Measurements from ENCODE around the gene PPP2R5D. TPM values are rescaled to one million over a fixed set of nuclear protein-coding genes. Genes with fewer than 3 reads are reported as not detected.

PPP2R5D gene
- total RNA-seq, 1 experiment from 2014 or later, result 53.7 TPM

DNA sequence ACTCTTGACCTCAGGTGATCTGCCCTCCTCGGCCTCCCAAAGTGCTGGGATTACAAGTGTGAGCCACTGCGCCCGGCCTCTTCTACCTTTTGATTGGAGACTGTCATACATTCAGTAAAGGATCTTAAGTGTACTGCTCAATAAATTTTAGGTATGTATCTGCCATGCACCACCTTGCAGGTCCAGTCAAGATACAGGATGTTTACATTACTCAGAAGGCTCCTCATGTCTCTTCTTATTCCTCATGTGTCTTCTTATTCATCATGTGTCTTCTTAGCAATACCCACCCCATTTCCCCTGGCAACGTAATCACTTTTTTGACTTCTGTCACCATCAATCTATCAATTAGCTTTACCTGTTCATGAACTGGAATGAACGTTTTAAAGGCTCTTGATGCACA lies 21.5 kb downstream of the PPP2R5D start:
- H3K4me3 ChIP-seq, result no peak overlapping the region
- no peaks in the 10 kb centered on the region for H3K4me1 ChIP-seq (replicated peaks; ENCODE audit: insufficient read depth)
- H3F3A ChIP-seq (ENCODE audit: insufficient read depth, low read depth), result no peaks in the 10 kb centered on the region; the same call in 1 of the 2 replicates
- ChIA-PET CTCF (no interaction called here), POLR2A (ENCODE audit: unreplicated experiment) (interaction anchor here (0.6 kb wide), 1 partner anchor 22 kb away, joined by 4 read pairs; no protein-coding TSS in a partner anchor)
- no peak for DNase-seq
- H3K36me3 ChIP-seq (ENCODE audit: low read depth), result no peaks in the 10 kb centered on the region
- H4K20me1 ChIP-seq (ENCODE audit: insufficient read depth), result no peaks in the 10 kb centered on the region; the same call in 1 of the 2 replicates
- no peaks in the 10 kb centered on the region for H3K27me3 ChIP-seq (ENCODE audit: insufficient read depth, low read depth)
- intact Hi-C loops (cut with micrococcal nuclease; ENCODE audit: unreplicated experiment), result no loop called here
- no peaks in the 10 kb centered on the region for H3K9me3 ChIP-seq (ENCODE audit: insufficient read depth, low read depth)
- H2AFZ ChIP-seq, result no peak overlapping the region
- TF ChIP-seq, protein P1, sequence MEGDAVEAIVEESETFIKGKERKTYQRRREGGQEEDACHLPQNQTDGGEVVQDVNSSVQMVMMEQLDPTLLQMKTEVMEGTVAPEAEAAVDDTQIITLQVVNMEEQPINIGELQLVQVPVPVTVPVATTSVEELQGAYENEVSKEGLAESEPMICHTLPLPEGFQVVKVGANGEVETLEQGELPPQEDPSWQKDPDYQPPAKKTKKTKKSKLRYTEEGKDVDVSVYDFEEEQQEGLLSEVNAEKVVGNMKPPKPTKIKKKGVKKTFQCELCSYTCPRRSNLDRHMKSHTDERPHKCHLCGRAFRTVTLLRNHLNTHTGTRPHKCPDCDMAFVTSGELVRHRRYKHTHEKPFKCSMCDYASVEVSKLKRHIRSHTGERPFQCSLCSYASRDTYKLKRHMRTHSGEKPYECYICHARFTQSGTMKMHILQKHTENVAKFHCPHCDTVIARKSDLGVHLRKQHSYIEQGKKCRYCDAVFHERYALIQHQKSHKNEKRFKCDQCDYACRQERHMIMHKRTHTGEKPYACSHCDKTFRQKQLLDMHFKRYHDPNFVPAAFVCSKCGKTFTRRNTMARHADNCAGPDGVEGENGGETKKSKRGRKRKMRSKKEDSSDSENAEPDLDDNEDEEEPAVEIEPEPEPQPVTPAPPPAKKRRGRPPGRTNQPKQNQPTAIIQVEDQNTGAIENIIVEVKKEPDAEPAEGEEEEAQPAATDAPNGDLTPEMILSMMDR (conservative IDR thresholded peaks at IDR 0.05), result no peak
- TF ChIP-seq EZH2 (IDR thresholded peaks at IDR 0.05; ENCODE audit: low read depth), result no peak
- H3K4me2 ChIP-seq, result no peak overlapping the region
- H3K79me2 ChIP-seq (ENCODE audit: low read depth), result no peaks in the 10 kb centered on the region
- no peak overlapping the region for H3K27ac ChIP-seq
- no TSS peak for BruUV-seq (replicated peaks)
- no peaks in the 10 kb centered on the region for H3K9me2 ChIP-seq (ENCODE audit: insufficient read depth)

DNA sequence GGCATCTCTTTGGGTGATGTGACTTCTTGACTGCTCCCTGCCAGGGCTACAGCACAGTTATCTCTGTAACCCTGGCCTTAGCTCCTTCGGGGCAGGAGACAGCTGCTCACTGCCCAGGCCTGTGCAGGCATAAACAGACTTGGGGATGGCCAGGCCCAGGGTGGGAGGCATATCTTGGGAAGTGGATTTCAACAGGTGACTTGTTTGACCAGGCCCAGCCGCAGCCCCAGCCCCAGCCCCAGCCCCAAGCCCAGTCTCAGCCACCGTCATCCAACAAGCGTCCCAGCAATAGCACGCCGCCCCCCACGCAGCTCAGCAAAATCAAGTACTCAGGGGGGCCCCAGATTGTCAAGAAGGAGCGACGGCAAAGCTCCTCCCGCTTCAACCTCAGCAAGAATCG lies 21.9 kb downstream of the PPP2R5D start:
- H3K36me3 ChIP-seq (ENCODE audit: low read depth), result no peaks in the 10 kb centered on the region
- no peak for DNase-seq
- no peaks in the 10 kb centered on the region for H3K9me2 ChIP-seq (ENCODE audit: insufficient read depth)
- intact Hi-C loops (cut with micrococcal nuclease; ENCODE audit: unreplicated experiment), result no loop called here
- H3K27me3 ChIP-seq (ENCODE audit: insufficient read depth, low read depth), result no peaks in the 10 kb centered on the region
- H3K79me2 ChIP-seq (ENCODE audit: low read depth), result no peaks in the 10 kb centered on the region
- POLR2A ChIA-PET (ENCODE audit: unreplicated experiment), result interaction anchor here (0.6 kb wide), 1 partner anchor 22 kb away, joined by 4 read pairs; no protein-coding TSS in a partner anchor
- no peaks in the 10 kb centered on the region; the same call in 1 of the 2 replicates for H4K20me1 ChIP-seq (ENCODE audit: insufficient read depth)
- H3K4me1 ChIP-seq (replicated peaks; ENCODE audit: insufficient read depth), result no peaks in the 10 kb centered on the region
- no peaks in the 10 kb centered on the region; the same call in none of the 2 replicates for H3F3A ChIP-seq (ENCODE audit: insufficient read depth, low read depth)
- BruUV-seq (replicated peaks), result no TSS peak
- no peaks in the 10 kb centered on the region for H3K9me3 ChIP-seq (ENCODE audit: insufficient read depth, low read depth)
- H3K27ac ChIP-seq, result no peak overlapping the region
- TF ChIP-seq, protein P1 (conservative IDR thresholded peaks at IDR 0.05), result no peak
- no peak for TF ChIP-seq EZH2 (IDR thresholded peaks at IDR 0.05; ENCODE audit: low read depth)
- CTCF ChIA-PET, result interaction anchor here (0.6 kb wide), 1 partner anchor 11 kb away, joined by 3 read pairs; no protein-coding TSS in a partner anchor
- no peak overlapping the region for H3K4me2 ChIP-seq
- H2AFZ ChIP-seq, result no peak overlapping the region
- no peak overlapping the region for H3K4me3 ChIP-seq

DNA sequence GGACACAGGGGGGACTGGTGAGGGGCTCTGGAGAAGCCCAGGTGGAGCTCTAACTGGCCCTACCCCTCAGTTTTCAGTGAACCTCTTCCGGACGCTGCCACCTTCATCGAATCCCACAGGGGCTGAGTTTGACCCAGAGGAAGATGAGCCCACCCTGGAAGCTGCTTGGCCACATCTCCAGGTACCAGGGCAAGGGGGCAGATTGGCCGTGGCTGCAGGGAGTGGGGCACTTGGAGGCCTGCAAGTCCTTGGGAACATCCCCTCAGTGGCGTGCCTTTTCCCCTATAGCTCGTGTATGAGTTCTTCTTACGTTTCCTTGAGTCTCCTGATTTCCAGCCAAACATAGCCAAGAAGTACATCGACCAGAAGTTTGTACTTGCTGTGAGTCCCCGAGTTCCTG lies 22.8 kb downstream of the PPP2R5D start:
- ChIA-PET POLR2A (ENCODE audit: unreplicated experiment) (interaction anchor here (0.7 kb wide), 1 partner anchor 418 kb away, joined by 3 read pairs; no protein-coding TSS in a partner anchor), CTCF (interaction anchor here (0.6 kb wide), 1 partner anchor 47 kb away, joined by 6 read pairs; no protein-coding TSS in a partner anchor)
- no peaks in the 10 kb centered on the region; the same call in 1 of the 2 replicates for H4K20me1 ChIP-seq (ENCODE audit: insufficient read depth)
- no peaks in the 10 kb centered on the region for H3K27me3 ChIP-seq (ENCODE audit: insufficient read depth, low read depth)
- BruUV-seq (replicated peaks), result no TSS peak
- TF ChIP-seq EZH2 (IDR thresholded peaks at IDR 0.05; ENCODE audit: low read depth), result no peak
- TF ChIP-seq, protein P1 (conservative IDR thresholded peaks at IDR 0.05), result no peak
- no peaks in the 10 kb centered on the region; the same call in none of the 2 replicates for H3F3A ChIP-seq (ENCODE audit: insufficient read depth, low read depth)
- peaks cover 4% of the 10 kb centered on the region for H3K79me2 ChIP-seq (ENCODE audit: low read depth)
- no peak overlapping the region for H2AFZ ChIP-seq
- peaks cover under 1% of the 10 kb centered on the region; the same call in 1 of the 2 replicates for H3K4me1 ChIP-seq (replicated peaks; ENCODE audit: insufficient read depth)
- no peaks in the 10 kb centered on the region for H3K36me3 ChIP-seq (ENCODE audit: low read depth)
- H3K27ac ChIP-seq, result no peak overlapping the region
- no peak overlapping the region for H3K4me2 ChIP-seq
- no peak overlapping the region for H3K4me3 ChIP-seq
- H3K9me2 ChIP-seq (ENCODE audit: insufficient read depth), result no peaks in the 10 kb centered on the region
- intact Hi-C loops (cut with micrococcal nuclease; ENCODE audit: unreplicated experiment), result no loop called here
- H3K9me3 ChIP-seq (ENCODE audit: insufficient read depth, low read depth), result no peaks in the 10 kb centered on the region
- no peak for DNase-seq

All from PC-9 (cell line).